ENCODE measurements around the gene ST8SIA4.
"Not testable (repeated sequence)": the region's sequence is repeated elsewhere in the genome, so short reads cannot be mapped to it uniquely, and the experiment has no call there.

The ST8SIA4 gene

DNA sequence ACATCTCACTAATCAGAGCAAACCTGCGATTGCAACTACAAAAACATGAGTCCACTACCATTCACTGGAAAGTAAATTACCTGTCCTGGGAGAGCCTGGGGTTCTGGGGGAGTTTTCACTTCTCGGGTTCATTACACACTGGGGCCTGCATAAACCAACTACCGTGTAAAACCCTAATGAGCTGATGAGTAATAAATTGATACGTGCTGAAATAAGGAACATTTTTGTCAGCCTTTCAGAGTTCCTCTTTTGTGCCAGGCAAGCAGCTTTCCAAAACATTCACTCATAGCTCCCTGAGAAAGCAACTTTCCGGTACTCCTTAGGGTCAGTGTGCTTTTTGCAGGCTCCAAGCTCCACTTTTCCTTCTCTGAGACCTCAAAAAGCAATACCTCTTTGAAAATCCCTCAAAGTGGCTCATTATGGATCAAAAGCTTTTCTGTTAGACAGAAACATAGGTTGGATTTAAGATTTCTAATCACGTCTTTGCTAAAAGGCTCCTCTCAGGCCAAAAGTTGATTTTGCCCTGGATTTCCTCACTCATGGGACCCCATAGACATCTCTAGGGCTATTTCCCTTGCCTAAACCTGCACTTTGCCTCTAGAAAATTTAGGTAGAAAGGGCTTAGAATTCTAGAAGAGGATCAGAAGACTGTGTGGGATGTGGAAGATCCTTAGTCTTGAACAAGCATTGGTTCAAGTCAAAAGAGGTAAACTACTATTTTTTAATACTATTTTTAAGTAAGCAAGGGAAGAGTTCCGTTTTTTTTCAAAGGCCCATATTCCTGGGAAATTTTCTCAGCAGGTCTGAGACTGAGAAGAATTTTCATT is 74.8 kb downstream of the ST8SIA4 start:
- DNase-seq, result no peak

DNA sequence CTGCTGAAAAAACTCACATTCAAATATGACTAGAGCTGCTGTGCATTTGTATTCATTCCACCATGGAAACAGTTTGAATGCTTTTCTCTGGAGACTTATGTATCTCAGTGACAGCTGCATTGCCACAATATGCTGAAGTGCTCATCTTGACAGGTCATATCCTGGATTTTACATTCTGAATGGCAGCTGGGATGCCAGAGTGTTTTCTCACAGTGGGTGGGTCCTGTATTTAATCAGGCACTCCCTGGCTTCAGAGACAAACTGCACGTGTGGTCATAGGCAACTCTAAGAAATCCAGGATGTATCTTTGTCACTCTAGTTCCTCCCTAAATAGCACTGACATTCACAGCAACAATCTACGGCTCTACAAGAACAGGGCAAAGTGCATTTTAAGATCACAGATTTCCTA is 75.6 kb downstream of the ST8SIA4 start:
- no peak for DNase-seq

DNA sequence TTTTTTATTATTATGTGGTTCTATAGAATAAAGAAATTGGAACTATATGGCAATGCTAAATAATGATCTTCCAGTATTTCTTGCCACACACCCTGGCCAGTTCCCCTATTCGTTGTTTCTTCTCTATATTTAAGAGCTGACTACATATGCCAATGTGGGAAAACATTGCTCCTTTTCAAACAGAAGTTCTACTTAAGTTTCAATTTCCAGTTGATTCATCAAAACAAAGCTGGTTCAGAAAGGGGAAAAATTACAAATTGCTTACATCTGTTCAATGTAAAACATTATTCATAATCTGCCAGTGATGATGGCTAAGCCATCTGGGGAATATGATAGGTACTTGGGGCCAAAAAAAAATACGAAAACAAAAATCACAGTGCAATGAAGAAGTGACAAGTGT is 76.9 kb downstream of the ST8SIA4 start:
- DNase-seq, result no peak

DNA sequence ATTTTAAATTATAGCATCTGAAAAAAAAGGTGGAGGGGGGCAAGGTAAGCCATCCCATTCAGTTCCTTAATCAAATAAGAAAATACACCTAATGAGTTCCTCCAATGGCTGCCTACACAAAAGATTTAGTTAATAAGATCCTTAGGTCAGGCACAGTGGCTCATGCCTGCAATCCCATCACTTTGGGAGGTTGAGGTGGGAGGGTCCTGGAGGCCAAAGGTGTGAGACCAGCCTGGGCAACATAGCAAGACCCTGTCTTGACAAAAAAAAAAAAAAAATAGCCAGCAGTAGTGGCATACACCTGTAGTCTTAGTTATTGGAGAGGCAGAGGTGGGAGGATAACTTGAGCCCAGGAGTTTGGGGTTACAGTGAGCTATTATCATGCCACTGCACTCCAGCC is 78.4 kb downstream of the ST8SIA4 start:
- no peak for DNase-seq

DNA sequence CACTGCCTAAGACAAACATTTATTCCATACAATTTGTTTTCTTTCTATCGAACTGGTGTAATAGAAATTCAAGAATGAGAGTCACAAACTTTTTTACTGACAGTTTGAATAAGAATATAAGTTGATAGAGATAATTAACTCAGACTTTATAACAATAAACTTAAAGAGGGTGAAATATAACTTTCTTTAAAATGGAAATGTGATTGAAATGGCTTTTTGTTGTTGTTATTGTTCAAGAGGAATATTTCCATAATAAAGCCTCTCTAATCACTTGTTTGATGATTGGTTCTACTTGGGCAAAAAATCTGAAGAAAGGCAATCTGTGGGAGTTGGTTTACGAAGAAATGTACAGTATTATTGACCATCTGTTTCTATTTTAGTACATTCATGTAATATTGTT is 79.3 kb downstream of the ST8SIA4 start:
- no peak for DNase-seq

DNA sequence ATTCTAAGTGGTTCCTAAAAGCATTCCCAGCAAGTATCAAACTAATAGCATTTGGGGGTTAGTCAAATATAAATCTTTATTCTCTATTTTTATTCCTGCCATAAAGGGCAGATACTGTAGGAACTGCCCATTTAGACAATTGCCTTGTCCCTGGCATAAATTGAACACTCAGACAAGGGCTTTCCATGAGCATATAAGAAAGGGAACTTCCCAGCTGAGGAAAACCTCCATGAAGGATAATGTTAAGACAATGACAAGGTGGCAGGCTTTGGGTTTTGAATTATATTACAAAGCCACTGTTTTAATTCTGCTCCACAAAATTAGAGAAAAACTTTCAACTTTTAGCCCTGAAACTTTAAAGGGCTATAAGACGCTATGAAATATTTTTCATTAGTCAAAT is 81.3 kb downstream of the ST8SIA4 start:
- DNase-seq, result no peak

DNA sequence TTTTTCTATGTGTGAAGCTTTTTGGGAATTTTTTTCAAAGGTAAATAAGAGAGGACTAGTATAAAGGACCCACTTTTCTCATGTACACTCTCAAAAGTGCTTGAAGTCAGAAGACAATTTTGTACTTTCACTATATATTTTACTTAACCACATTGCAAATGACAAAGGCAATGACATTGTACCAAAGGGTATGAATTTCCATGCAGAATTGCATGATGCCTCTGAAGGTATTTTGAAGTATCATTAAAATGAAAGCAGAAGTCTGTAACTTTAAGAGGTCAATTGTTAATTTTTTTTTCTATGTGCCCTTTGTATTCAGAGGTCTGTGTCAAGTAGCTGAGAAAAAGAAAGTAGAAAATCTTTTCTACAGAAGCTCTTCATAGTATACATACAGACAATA is 84.7 kb downstream of the ST8SIA4 start:
- DNase-seq, result no peak

DNA sequence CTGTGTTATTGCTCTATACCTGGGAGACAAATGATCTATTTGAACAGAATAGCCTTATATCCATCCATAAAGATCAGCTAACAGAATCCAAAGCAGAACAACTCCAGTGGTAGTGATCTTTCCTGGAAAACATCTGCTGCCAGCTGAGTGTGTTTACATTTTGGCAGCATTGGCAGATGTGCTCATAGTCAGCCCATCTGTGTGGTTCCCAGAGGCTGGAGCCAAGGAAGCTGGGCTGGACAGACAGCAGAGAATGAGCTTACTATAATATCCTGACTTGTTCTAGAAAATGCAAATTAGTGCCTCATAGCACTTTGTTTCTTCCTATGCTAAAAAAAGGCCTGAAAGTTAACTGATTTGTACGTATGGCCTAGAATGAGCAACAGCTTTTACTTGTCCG is 99.7 kb downstream of the ST8SIA4 start:
- DNase-seq, result no peak

DNA sequence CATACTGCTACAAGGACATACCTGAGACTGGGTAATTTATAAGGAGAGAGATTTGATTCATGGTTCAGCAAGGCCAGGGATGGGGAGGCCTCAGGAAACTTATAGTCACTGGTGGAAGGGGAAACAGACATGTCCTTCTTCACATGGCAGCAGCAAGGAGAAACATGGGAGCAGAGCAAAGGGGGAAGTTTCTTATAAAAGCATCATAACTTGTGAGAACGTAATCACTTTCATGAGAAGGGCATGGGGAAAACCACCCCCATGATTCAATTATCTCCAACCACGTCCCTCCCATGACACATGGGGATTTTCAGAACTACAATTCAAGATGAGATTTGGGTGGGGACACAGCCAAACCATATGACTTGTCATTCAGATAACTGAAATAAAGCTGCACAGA is 100.9 kb downstream of the ST8SIA4 start:
- no peak for DNase-seq

DNA sequence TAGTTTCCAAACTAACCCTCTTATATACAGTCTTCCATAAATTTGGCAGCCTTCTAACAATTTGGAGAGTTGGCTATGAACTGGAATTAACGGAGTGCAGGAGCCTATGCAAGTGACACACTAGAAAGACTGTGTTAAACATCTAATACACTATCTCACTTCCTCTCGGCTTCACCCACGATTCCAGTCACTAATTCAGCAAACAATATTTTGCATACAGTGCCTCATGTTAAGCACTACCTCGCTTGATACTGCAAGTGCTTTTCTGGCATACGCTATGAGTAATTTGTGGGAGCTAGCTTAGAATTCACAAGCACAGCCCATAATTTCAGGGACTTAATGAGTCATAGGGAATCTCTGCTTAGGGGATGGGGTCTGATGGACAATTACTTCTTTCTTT is 102.5 kb downstream of the ST8SIA4 start:
- no peak for DNase-seq

DNA sequence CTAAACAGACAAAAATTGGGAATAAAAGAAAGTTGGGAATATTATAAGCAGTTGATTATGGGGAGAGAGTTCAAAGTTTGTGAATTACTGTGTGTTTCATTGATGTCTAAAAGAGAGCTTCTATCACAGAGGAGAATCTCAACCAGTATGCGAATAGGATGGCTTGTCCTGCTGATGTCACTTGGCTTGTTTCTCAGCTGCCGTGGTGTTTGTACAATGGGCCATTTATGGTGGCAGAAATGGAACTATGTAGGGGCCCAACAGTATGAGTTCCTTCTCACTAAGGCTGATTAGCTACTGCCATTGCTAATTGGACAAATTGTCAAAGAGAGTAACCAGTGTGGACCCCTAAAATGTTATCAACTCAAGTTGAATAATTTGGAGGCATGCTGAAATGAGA is 103.9 kb downstream of the ST8SIA4 start:
- no peak for DNase-seq

DNA sequence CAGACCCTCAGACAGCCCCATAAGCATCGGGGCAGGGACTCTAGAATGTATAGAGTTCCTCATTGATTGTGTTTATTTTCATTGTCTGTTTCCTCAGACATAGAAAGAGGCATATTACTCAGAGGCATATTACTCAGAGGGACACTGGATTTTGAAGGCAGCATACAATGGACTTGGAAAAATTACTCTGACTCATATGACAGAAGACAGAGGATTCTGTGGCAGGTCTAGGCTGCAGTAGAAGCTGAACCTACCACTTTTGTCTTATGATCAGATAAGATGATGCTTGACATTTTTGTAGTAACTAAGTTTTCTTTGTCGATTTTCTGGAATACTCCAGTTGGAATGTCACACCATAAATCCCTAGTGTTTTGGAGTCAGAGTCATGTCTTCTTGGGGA is 105.2 kb downstream of the ST8SIA4 start:
- no peak for DNase-seq

DNA sequence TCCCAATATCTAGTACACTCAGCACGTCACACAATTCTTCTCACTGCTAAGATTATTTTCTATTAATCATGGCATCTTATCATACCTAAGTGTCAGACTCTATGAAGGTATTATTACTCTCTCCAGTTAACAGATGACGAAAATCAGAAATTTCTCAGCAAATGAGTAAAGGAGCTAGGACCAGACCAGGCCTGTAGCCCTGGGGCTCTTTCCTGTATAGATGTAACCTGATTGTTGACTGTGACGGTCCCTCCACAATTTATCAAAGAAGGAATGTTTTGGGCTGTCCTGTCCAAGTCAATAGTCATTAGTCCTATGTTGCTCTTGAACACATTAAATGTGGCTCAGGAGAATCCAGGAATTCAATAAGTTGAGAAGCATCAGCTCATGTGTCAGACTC is 106.2 kb downstream of the ST8SIA4 start:
- no peak for DNase-seq

DNA sequence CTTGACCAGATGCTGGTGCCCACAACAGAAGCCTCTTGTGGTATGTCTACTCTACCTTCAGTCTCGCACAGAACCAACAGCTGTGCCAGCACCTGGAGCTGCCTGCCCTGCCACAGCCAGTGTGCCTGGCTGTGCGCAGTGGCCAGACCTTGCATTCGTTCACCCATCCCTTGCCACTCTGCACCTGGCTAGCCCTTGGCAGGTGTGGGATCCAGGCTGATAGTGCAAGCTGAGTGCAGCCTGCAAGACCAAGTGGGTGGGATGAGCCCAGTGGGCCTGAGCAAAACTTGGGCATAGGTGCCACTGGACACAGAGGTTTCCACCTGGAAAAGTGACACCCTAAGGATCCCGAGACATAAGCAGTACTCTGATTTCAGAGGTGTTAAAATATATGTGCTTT is 108.2 kb downstream of the ST8SIA4 start:
- DNase-seq, result no peak

DNA sequence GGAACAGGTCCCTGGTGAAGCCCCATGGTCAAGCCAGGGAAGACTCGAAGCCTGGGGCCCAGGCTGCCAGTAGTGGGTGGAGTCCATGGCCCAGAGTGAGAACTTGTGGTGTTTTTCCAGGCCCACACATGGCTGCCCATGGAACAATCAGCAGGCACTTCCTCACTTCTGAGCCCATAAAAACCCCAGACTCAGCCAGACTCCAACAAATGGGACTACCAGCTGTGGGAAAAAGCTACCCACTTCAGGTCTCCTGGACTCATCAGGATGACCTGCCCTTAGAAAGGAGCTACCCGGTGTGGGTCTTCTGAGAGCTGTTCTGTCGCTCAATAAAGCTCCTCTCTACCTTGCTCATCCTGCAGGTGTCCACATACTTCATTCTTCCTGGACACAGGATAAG is 108.9 kb downstream of the ST8SIA4 start:
- no peak for DNase-seq

DNA sequence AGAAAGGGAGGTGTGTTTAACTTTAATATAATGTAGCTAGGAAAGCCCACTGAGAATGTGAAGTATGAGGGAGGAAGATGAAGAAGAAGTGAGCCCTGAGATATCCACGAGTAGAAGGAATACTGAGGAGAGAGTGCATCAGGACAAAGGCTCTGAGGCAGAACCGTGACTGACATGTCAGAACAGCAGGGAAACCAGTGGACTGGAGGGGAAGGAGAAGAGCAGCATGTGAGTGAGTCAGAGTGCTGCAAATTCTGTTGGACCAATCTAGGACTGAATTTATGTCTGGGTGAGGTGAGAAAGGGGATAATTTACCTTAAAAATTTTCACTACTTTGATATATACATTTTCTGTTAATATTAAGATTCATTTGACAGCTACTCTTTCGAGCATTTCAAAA is 110.3 kb downstream of the ST8SIA4 start:
- no peak for DNase-seq

DNA sequence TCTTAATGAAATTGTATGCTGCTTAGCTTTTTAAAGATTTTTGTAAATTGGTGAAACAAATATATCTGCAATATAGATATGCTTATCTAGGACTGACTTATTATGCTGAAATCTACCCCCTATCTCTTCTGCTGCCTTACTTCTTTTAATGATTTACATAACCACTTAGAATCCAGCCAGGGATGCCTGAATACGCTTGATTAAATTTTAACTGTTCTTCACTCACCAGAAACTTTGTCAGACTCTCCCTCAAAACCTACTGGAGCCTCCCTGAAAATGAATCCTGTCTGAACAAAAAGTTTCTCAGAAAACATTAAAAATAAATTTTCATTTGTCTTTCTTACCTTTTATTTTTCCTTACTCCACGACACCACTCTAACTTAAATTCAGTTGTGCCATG is 111.7 kb downstream of the ST8SIA4 start:
- no peak for DNase-seq

DNA sequence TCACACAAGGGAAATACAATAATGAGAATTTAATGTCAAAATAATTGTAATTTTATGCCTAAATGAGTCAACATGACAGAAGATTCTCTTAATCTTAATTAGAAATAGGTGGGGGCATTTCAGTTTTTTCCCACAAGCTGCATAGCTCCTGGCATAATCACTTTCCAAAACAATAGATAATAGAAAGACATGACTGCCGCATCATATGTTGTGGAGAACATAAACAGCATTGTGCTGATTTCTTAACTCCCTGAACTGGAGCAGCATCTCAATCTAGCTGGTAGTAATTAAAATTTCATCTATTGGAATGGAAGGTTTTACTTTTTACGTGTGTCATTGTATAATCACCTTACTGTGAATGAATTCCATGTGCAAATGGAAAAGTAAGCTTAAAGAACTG is 112.1 kb downstream of the ST8SIA4 start:
- no peak for DNase-seq

DNA sequence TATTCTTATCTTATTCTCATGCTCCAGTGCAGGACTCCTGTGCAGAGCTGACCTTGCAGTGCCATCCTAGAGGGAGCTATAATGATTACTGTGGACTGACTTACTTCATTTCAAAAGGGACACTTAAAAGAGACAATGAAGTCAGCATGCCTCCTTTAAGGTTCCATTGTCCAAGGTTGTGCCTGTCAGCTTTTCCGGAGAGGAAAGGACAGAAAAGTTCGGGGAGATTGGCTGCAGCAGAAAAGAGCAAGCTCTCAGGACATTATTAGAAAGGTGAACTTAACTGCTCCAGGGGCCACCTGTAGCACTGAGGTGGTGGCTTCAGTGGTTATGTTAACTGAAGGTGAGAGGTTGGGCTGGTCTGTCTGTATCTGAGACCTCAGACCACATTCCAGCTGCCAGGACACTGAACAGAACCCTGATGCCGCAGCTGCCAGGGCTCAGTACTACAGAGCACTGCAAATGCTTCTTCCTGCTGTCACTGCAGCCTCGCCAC is 112.9 kb downstream of the ST8SIA4 start:
- DNase-seq, result no peak

DNA sequence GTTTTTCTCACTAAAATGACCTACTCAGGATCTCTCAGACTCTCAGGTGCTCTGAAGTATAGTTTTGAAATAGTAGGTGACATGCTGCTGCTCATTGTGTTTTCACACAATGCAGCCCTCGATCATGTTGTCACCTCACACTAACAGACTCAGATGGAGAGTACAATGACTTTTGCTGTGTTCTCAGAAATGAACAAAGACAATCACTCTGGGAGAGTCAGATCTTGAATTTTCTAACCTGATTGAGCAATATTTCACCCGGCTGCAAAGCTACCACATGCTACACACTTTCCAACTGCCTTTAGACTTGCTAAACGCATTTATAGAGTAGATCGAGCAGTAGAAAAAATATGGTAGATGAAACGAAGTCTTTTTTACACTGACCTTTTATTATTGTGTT is 113.4 kb downstream of the ST8SIA4 start:
- DNase-seq, result no peak

DNA sequence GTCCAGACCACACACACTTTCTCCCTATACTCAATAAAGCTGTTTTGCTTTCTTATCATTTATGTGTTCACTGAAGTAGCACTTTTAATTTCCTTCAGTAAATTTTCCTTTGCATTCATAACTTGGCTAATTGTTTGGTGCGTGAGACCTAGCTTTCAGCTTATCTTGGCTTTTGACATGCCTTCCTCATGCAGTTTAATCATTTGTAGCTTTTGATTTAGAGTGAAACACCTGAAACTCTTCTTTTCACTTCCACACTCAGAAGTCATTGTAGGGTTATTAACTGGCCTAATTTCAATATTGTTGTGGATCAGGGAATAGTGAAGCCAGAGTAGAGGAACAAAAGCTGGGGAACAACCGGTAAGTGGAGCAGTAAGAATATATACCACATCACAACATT is 114.7 kb downstream of the ST8SIA4 start:
- DNase-seq, result no peak

DNA sequence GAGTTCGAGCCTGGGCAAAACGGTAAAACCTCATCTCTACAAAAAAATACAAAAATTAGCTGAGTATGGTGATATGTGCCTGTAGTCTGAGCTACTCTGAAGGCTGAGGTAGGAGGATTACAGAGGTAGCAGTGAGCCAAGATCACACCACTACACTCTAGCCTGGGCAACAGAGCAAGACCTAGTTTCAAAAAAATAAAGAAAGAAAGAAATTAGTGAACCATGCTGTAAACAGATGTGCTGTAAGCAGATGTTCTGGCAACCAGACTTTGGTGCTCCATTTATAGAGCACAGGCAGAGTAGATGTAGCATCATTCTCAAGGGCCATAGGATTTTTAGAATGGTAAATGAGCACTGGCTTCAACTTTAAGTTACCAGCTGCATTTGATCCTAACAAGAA is 115.4 kb downstream of the ST8SIA4 start:
- DNase-seq, result no peak

DNA sequence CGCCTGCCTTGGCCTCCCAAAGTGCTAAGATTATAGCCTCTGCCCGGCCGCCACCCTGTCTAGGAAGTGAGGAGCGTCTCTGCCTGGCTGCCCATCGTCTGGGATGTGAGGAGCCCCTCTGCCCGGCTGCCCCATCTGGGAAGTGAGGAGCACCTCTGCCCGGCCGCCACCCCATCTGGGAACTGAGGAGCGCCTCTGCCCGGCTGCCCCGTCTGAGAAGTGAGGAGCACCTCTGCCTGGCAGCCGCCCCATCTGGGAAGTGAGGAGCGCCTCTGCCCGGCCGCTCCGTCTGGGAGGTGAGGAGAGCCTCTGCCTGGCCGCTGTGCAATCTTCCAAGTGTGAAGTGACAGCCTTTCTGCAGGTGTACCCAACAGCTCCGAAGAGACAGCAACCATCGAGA is 117.5 kb downstream of the ST8SIA4 start:
- DNase-seq, result not testable (repeated sequence)

DNA sequence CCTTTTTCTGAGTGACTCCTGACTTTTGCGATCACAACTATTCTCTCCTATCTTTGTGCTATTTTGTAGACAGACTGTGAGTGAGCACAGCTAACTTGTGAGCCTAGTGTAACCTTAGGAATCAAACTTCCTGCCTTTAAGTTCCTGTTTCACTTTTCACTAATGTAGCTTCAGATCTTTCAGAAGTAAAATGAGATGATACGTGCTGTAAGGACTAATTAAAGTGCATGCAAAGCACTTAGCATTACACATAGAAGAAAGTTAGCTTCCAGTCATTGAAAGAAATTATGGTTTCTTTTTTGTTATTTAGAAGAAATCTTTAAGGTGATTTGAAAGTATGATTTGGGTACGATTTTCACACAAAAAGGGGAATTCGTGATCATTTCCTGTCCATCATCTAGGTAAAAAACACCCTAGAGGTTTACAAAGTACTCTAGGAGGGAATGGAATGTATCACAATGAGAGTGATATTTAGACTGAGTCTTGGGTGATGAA is 122.7 kb downstream of the ST8SIA4 start:
- DNase-seq, result no peak
